Stimulated activated CD8-positive, alpha-beta memory T cell treated with anti-CD3 and anti-CD28 coated beads, Interleukin-2, amount 100 ng/mL, for 1 hour (primary cell): ENCODE measurements around the gene MIER3.
A peak's percentile ranks its signal among the peaks of the same experiment; 100 is the strongest.

Experiments used
- DNase-seq, 2 donors: peaks; one replicate each; pipeline ENCODE4 v3.0.0-alpha.2; 2020; ENCODE audit warnings: low read depth in 2 of 2

MIER3 gene

DNA sequence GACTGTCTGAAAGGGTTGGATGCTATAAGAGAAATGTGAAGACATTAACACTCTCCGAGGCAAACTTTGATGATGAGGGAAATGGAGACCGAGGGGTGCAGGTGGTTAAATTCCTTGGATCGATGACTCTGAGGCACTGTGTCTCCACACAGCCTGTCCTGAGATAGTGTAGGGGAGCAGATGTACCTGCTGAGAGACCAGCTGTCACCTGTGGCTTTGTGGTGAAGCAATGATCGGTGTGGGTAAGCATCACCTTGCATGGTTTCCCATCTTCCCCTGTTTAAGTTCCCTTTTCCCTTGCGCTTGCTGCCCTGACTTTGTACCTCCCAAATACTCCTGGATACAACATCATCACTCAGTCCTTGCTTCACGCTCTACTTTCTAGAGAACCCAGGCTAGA, 9.8 kb upstream of the MIER3 start:
- no peak for DNase-seq

DNA sequence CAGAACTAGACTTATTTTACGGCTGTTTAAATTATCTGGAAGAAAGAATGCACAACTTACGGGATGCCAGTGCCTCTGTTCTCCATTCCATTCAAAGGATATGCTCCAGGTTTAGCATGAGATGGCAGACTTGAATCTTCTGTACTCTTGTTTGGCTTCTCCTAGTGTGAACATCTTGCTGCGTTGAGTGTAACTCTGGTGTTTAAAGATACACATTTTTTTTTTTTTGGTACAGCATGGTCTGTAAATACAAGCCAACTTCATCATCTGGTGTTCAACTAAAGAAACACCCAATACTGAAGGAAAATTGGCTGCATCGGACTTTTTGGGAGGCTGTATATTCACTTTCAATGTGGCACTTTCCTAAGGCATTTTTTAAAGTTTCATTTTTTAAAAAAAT, 7.4 kb upstream of the MIER3 start:
- no peak for DNase-seq

DNA sequence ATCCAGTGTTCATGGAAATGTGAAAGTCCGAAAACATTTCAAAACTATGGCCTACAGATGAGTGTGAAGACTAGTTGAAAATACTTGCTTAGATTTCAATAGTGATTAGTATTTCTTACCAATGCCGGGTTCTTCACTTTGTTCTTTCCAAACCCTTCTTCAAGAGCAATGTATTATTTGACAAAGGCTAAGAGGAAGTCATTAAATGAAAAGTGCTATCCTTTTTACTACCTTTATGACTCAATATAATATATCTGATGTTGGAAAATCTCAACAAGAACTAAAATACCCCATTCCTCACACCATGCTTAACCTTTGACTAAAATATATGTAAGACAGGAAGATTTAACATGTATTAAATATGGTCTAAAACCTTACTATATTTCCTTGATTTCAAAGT, 6.7 kb upstream of the MIER3 start:
- DNase-seq = no peak

DNA sequence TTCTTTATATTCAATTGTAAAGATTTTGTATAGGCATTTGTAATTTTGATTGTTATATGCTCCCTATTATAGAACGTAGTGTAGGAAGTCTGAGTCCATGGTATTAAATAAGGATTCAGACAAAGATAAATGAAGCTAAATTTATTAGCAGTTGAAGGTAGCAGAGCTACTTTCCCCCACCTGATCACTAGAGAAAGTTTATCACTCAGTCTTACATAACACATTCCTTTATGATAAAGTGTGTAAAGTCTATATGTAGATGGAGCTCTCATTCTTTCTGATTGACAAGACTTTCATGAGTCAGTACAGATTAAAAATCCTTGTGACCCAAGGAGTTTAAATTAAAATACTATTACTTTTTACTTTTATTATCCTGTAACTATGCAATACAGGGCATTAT, 2.3 kb upstream of the MIER3 start:
- DNase-seq = no peak

- DNase-seq = peak in 1 of 2 donors; percentile 0
Observed at GRCh38 chr5:56951126-56951945, 587 bp downstream of the MIER3 start.

- peak in 1 of 2 donors; percentile 31 for DNase-seq
Observed at GRCh38 chr5:56950626-56951125, 1.2 kb downstream of the MIER3 start.

DNA sequence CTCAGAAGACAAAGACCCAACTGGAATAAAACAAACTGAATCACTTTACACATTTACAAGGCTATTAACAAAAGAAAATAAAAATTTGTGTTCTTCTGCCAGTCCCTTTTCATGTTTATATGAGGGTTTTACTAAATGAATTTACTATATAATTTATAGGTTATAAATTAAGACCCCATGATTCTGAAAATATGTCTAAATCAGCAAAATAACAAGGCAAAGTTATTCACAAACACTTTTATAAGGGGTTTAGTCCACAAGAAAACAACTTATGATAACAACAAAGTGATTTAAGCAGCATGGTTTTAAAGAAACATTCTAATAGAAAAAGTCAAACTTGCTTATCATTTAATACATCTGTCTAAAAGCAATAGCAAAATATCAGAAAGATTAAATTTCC, 4.9 kb downstream of the MIER3 start:
- DNase-seq = no peak

- no peak for DNase-seq
Observed at GRCh38 chr5:56941981-56942380, 9.9 kb downstream of the MIER3 start.

DNA sequence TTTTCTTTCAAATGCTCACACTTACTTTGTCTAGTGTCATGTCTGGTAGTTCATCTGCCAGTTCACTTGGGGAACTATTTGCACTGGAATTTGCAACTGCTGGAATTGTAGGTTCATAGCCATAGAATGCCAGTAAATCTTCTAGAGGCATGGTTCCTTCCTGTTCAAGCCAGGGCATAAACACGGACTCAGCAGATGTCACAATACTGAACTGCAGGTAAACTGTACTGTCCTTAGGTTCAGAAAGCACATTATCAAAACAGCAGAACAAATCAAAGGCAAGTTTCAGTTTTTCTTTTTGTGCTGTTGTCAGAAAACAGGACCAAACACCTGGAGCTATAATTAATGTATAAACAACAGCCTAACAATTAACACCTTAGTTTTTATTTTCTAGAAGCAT, 13.1 kb downstream of the MIER3 start:
- DNase-seq = no peak

DNA sequence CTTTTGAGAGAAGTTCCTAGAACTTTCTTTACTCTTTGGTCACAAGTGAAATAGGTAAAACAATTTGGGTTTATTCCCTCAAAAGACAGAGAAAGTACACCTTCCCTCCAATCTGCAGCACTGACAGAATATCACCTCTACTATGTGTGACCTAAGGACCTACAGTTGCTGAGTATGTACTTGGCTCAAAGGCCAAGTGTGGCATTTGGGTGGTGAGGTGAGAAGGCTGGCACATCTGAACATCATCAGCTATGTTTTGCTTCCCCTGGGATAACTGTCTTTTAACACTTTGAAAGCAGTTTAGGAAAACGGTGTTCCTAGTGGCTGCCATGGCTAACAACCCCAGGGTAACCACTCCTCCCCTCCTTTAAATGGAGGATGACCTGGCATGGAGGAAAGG, 17.6 kb downstream of the MIER3 start:
- no peak for DNase-seq

DNA sequence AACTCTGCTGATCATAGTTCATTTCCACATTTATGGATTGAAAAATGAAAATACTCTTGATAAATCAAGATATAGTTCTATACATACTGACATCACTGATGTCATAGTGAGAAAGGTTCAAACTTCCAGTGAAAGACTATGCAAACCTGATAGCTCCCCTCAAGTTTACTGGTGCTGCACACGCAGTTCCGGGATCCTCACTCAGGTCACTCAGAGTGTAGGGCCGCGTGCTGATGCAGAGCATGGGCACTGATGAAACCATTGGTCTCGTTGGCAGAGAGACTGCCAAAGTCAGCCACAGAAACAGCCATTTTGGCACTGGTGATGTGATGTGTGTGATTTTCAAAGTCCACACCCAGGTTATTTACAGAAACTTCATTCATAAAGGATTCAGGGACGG, 29.0 kb downstream of the MIER3 start:
- no peak for DNase-seq

- no peak for DNase-seq
Observed at GRCh38 chr5:56919942-56920662, 31.8 kb downstream of the MIER3 start.

GRCh38 chr5:56918054-56918453, 33.9 kb downstream of the MIER3 start:
- no peak for DNase-seq

- no peak for DNase-seq
Observed at GRCh38 chr5:56917534-56917933, 34.4 kb downstream of the MIER3 start.

DNA sequence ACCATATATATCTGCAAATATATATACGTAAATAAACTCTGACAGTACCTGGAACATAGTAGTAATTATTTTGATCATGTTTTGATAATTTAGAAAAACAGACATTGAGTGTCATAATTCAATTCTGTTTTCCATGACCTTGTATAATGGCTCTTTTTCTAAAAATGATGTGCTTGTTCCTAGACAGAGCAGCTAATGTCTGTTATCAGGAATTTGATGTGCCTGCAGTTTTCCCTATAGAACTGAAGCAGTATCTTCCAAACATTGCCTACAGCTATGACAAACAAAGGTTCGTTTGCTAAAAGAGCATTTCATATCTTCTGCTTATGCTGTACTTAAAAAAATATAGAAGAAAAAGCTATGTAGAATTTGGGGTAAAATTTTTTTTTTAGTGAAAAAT, 37.2 kb downstream of the MIER3 start:
- DNase-seq = no peak

- DNase-seq = no peak
Observed at GRCh38 chr5:56913766-56914165, 38.2 kb downstream of the MIER3 start.

DNA sequence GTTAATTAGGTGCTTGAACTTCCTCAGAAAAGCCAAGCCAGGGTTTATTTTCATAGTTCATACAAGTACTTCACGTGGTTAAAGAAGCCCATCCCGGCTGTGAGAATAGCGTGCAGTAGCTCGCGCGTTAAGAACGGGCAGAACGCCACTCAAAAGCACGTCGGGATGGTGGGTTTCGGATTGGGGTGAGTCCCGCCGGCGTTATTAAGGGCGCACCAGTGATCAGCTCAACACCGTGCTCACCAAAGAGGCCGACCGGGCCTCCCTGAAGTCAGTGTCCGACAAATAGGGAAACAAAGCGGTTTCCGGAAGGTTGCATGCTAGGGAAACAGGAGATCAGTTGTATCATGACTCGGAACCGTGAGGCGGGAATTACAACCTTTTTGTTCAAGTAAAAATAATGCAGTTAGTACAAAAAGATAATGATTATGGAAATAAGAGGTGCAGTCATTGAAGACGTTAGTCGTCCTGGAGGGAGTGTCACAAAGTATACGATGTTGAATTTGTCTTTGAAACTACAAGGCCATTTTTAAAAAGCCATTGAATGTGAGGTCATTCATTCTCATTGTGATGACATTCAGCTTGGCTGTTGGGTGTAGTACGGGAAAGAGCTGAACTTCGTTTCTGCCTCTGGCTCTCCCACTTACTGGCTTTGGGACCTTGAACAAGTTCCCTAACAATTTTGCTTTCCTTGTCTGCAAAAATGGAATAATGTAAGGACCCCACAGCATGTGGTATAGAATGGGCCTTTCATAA, 41.5 kb downstream of the MIER3 start:
- peak; percentile 2 to 4 for DNase-seq

DNA sequence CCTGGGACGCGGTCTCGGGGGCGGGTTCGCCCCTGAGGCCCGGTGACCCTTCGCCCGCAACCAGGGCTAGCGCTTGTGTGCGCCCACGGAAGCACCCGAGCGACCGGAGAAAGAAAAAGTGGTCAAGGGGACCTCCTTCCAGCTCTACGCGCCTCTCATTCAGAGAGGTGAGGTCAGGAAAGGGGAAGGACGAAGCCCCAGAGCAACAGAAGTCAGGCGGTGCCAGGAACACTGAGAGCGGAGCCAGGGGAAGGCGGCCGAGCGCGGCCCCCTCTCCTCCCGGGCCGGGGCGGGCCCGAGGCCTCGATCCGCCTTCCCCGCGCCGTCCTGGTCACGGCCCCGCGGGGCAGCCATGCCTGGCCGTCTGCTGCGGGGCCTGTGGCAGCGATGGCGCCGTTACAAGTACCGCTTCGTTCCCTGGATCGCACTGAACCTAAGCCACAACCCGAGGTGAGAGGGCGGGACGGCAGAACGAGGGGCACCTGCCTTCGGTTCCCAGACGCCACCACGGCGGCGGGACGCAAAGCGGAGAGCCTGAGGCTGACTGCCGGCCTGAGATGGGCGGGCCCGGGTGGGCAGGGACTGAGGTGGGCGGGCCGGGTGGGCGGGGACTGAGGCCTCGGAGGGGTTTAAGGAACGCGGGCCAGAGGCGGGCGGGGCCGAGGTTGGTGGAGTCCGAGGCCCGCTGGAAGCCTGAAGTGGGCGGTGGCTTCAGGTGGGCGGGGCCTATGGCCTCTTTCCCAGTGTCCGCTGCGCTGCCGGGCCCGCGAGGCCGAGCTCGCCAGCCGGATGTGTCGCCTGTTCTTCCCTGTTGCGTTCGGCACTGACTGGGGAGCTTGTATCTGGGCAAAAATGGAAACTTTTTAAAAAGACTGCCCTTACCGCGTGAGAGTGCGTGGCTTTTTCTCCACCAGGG, 42.4 kb downstream of the MIER3 start, which contains the start of gene SETD9:
Gene SETD9, plus strand, starts transcription at position 303 of the 916 bp plus-strand sequence. Its CDS starts 50 bp downstream, at position 353.
- peak; percentile 76 to 78 for DNase-seq

- no peak for DNase-seq
Observed at GRCh38 chr5:56908942-56909293, 43.0 kb downstream of the MIER3 start.

- DNase-seq = peak in 1 of 2 donors; percentile 12
Observed at GRCh38 chr5:56900858-56901578, 50.9 kb downstream of the MIER3 start.

DNA sequence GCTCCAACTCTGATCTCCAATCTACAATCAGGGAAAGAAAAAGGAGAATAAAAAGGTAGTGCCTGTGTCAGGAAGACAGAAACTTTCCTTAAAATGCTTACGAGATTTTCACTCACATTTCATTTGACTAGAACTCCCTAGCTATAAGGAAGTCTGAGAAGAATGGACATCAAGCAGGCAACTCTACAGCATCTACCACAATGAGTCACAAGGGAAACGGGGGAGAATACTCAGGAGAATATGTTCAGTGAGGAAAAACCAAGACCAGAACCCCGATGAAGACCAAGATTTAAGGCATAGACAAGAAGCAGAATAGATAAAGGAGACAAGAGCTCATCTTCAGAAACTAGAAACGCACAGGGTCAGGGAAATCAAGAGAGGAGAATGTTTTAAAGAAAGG, 51.5 kb downstream of the MIER3 start:
- no peak for DNase-seq
